KOPT-K1 (cell line): ENCODE results near the gene LIG3.

Source experiments
- H3K27ac ChIP-seq: fragments of 200-600 bp; sonication (generic); 2 replicates; pipeline ENCODE4 v1.5.1; 2016; ENCODE audit warnings: antibody characterized with exemption, mild to moderate bottlenecking, low read depth, low read length; ENCODE audit not compliant: poor library complexity, severe bottlenecking
- H3K36me3 ChIP-seq: fragments of 200-600 bp; sonication (generic); 2 replicates; pipeline ENCODE4 v1.5.1; 2017; ENCODE audit warnings: antibody characterized with exemption, mild to moderate bottlenecking, low read length, moderate library complexity; ENCODE audit not compliant: insufficient read depth
- H3K9me3 ChIP-seq: fragments of 200-600 bp; sonication (generic); 2 replicates; pipeline ENCODE4 v1.5.1; 2017; ENCODE audit warnings: antibody characterized with exemption, low read length, mild to moderate bottlenecking; ENCODE audit not compliant: insufficient read depth, poor library complexity, severe bottlenecking

LIG3 gene

GRCh38 chr17:35046245-35046644 is 65.9 kb downstream of the LIG3 start:
- Histone ChIP-seq H3K27ac (no peak overlapping the region), H3K9me3 (no peaks in the 10 kb centered on the region), H3K36me3 (no peaks in the 10 kb centered on the region)

GRCh38 chr17:35046740-35047283 is 66.5 kb downstream of the LIG3 start:
- Histone ChIP-seq H3K27ac (no peak overlapping the region), H3K9me3 (no peaks in the 10 kb centered on the region), H3K36me3 (no peaks in the 10 kb centered on the region)

- H3K27ac ChIP-seq = no peak overlapping the region
Measured at GRCh38 chr17:35048685-35049379, 68.5 kb downstream of the LIG3 start.

GRCh38 chr17:35050170-35050569 is 69.9 kb downstream of the LIG3 start:
- H3K27ac ChIP-seq = no peak overlapping the region
- H3K36me3 ChIP-seq = no peaks in the 10 kb centered on the region
- H3K9me3 ChIP-seq = no peaks in the 10 kb centered on the region

More at GRCh38 chr17:35048685-35049379, 68.5 kb downstream of the LIG3 start:
- no peaks in the 10 kb centered on the region for H3K9me3 ChIP-seq
- no peaks in the 10 kb centered on the region for H3K36me3 ChIP-seq

- no peaks in the 10 kb centered on the region for H3K36me3 ChIP-seq
- peak overlapping the region; percentile 58 for H3K27ac ChIP-seq
- H3K9me3 ChIP-seq = no peaks in the 10 kb centered on the region
Measured at GRCh38 chr17:35051183-35051578, 70.9 kb downstream of the LIG3 start.

GRCh38 chr17:35051579-35052240 is 71.4 kb downstream of the LIG3 start:
- no peaks in the 10 kb centered on the region for H3K36me3 ChIP-seq
- H3K27ac ChIP-seq = peak overlapping the region; percentile 58
- H3K9me3 ChIP-seq = no peaks in the 10 kb centered on the region

DNA sequence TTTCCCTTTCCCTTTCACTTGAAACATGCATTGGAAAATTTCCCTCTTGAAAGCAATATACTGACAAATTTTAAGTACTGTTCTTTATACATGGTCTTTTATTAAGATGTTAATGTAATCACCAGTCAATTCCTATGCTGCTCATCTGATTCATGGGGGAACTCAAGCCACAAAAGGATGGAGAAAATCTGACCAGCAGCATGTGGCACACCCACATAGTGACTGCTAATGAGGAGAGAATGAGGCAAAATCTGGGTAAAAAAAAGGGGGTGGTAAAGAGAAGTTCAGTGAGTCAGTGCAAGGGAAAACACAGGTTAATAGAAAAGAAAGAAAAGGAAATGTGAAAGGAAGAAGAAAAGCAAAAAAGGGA is 71.9 kb downstream of the LIG3 start:
- H3K27ac ChIP-seq = no peak overlapping the region
- no peaks in the 10 kb centered on the region for H3K36me3 ChIP-seq
- H3K9me3 ChIP-seq = no peaks in the 10 kb centered on the region

DNA sequence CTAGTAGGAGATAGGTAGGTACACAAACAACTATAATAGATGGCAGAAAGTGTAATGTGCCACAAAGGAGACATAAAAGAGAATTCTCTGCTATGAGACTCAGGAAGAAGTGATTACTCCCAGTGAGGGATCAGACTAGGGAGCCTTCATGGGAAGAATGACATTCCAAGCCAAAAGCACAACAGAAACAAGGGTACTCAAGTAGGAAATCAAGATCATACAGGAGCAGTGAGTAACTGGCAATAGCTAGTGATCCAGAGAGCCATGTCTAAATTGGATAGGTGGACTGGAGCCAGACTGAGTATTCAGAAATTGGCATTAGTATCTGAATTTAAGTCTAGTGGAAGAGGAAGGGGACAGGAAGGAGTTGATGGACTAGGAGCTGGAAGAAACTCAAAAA is 72.5 kb downstream of the LIG3 start:
- no peaks in the 10 kb centered on the region for H3K9me3 ChIP-seq

DNA sequence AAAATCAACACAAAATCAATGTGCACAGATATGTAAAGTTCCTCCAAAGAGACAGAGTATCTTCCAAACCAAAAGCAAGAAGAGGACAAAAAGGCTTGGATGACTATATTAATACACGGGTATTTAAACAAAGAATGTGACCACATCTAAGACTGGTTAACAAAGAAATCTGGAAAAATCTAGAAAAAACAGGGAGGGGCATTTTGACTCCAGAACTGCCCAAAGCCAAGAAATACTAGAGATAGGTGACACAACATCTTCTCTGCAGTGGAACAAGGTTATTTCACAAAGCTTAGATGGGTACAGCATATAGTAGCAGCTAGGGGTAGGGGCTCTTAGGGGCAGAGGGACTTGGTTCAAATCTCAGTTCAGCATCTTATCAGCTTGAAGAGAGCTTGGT is 72.9 kb downstream of the LIG3 start:
- H3K27ac ChIP-seq = no peak overlapping the region
- H3K9me3 ChIP-seq = no peaks in the 10 kb centered on the region
- no peaks in the 10 kb centered on the region for H3K36me3 ChIP-seq

More for the DNA sequence above, 72.5 kb downstream of the LIG3 start:
- Histone ChIP-seq H3K27ac (no peak overlapping the region), H3K36me3 (no peaks in the 10 kb centered on the region)

- no peaks in the 10 kb centered on the region for H3K9me3 ChIP-seq
- H3K36me3 ChIP-seq = no peaks in the 10 kb centered on the region
- H3K27ac ChIP-seq = no peak overlapping the region
Measured at GRCh38 chr17:35056013-35056412, 75.7 kb downstream of the LIG3 start.

- H3K27ac ChIP-seq = no peak overlapping the region
- no peaks in the 10 kb centered on the region for H3K9me3 ChIP-seq
- H3K36me3 ChIP-seq = no peaks in the 10 kb centered on the region
Measured at GRCh38 chr17:35057332-35057915, 77.1 kb downstream of the LIG3 start.
